H9 (cell line): ENCODE data around the gene FGD6. TPM values are rescaled to one million over a fixed set of nuclear protein-coding genes. Genes with fewer than 3 reads are reported as not detected.

Experiments
- DNase-seq: peaks from one replicate; pipeline ENCODE4 v3.0.0-alpha.2; 2017
- H2AFZ ChIP-seq: one replicate; pipeline ENCODE4 v1.6.1; 2013; ENCODE audit warnings: mild to moderate bottlenecking, low read length, control low read depth, moderate library complexity
- H2AK5ac ChIP-seq: 2 replicates; pipeline ENCODE4 v1.6.1; 2013; ENCODE audit warnings: low read length, control low read depth, mixed read lengths; ENCODE audit not compliant: insufficient read length
- H2BK120ac ChIP-seq: one replicate; pipeline ENCODE4 v1.6.1; 2013; ENCODE audit warnings: low read depth, mild to moderate bottlenecking, low read length, control low read depth, inconsistent platforms; ENCODE audit not compliant: poor library complexity, severe bottlenecking
- H2BK12ac ChIP-seq: 2 replicates; pipeline ENCODE4 v1.6.1; 2013; ENCODE audit warnings: low read length, control low read depth, mixed read lengths, low read depth; ENCODE audit not compliant: insufficient read length
- H2BK15ac ChIP-seq: 2 replicates; pipeline ENCODE4 v1.6.1; 2013; ENCODE audit warnings: low read depth, low read length, control low read depth
- H2BK20ac ChIP-seq: one replicate; pipeline ENCODE4 v1.6.1; 2013; ENCODE audit warnings: low read depth, mild to moderate bottlenecking, low read length, control low read depth, inconsistent platforms; ENCODE audit not compliant: poor library complexity, severe bottlenecking
- H2BK5ac ChIP-seq: 2 replicates; pipeline ENCODE4 v1.6.1; 2013; ENCODE audit warnings: low read length, control low read depth, mixed read lengths; ENCODE audit not compliant: insufficient read length
- H3K14ac ChIP-seq: 2 replicates; pipeline ENCODE4 v1.6.1; 2013; ENCODE audit warnings: low read length, control low read depth; ENCODE audit not compliant: insufficient read depth
- H3K18ac ChIP-seq: 2 replicates; pipeline ENCODE4 v1.6.1; 2013; ENCODE audit warnings: low read depth, mild to moderate bottlenecking, mixed read lengths, low read length, control low read depth; ENCODE audit not compliant: insufficient read length
- H3K23ac ChIP-seq: 2 replicates; pipeline ENCODE4 v1.6.1; 2013; ENCODE audit warnings: low read length, control low read depth, mixed read lengths, low read depth; ENCODE audit not compliant: insufficient read length
- H3K23me2 ChIP-seq: 2 replicates; pipeline ENCODE4 v1.6.1; 2013; ENCODE audit warnings: low read depth, mild to moderate bottlenecking, mixed read lengths, low read length, control low read depth; ENCODE audit not compliant: insufficient read length, poor library complexity, severe bottlenecking
- H3K27ac ChIP-seq: 2 replicates; pipeline ENCODE4 v1.5.1; 2013; ENCODE audit warnings: low read length, control low read depth, mixed read lengths, low read depth; ENCODE audit not compliant: insufficient read length
- H3K27me3 ChIP-seq: 2 replicates; pipeline ENCODE4 v1.6.1; 2013; ENCODE audit warnings: low read length, control low read depth, inconsistent platforms; ENCODE audit not compliant: insufficient read depth
- H3K4ac ChIP-seq: 2 replicates; pipeline ENCODE4 v1.6.1; 2013; ENCODE audit warnings: low read depth, mild to moderate bottlenecking, control low read depth, inconsistent platforms, low read length, moderate library complexity
- H3K4me1 ChIP-seq: 2 replicates; pipeline ENCODE4 v1.6.1; 2013; ENCODE audit warnings: low read length, control low read depth, inconsistent platforms; ENCODE audit not compliant: insufficient read depth
- H3K4me2 ChIP-seq: 2 replicates; pipeline ENCODE4 v1.6.1; 2013; ENCODE audit warnings: low read length, control low read depth, mixed read lengths; ENCODE audit not compliant: insufficient read length, insufficient read depth
- H3K56ac ChIP-seq: 2 replicates; pipeline ENCODE4 v1.6.1; 2013; ENCODE audit warnings: low read depth, mild to moderate bottlenecking, mixed read lengths, low read length, control low read depth; ENCODE audit not compliant: insufficient read length
- H3K79me1 ChIP-seq: 2 replicates; pipeline ENCODE4 v1.6.1; 2013; ENCODE audit warnings: low read depth, mild to moderate bottlenecking, moderate library complexity, low read length, control low read depth, inconsistent platforms; ENCODE audit not compliant: insufficient read depth, poor library complexity, severe bottlenecking
- H3K79me2 ChIP-seq: 2 replicates; pipeline ENCODE4 v1.6.1; 2013; ENCODE audit warnings: low read length, control low read depth, inconsistent platforms; ENCODE audit not compliant: insufficient read depth
- H3K9ac ChIP-seq: 2 replicates; pipeline ENCODE4 v1.6.1; 2013; ENCODE audit warnings: low read length, control low read depth, mixed read lengths; ENCODE audit not compliant: insufficient read length; ENCODE audit errors: extremely low read depth
- H3K9me3 ChIP-seq: one replicate; pipeline ENCODE4 v1.6.1; 2013; ENCODE audit warnings: low read depth, low read length, inconsistent platforms; ENCODE audit not compliant: control insufficient read depth
- H3T11ph ChIP-seq: one replicate; pipeline ENCODE4 v1.6.1; 2013; ENCODE audit warnings: mild to moderate bottlenecking, low read length, control low read depth, inconsistent platforms
- H4K20me1 ChIP-seq: one replicate; pipeline ENCODE4 v1.6.1; 2013; ENCODE audit not compliant: control insufficient read depth, insufficient read length, insufficient read depth
- H4K5ac ChIP-seq: 2 replicates; pipeline ENCODE4 v1.6.1; 2013; ENCODE audit warnings: low read depth, mild to moderate bottlenecking, mixed read lengths, low read length, control low read depth; ENCODE audit not compliant: insufficient read length
- H4K8ac ChIP-seq: replicated peaks from 2 replicates; pipeline ENCODE4 v1.6.1; 2013; ENCODE audit warnings: low read length, control low read depth, mixed read lengths, low read depth; ENCODE audit not compliant: insufficient read length
- H4K91ac ChIP-seq: 2 replicates; pipeline ENCODE4 v1.6.1; 2013; ENCODE audit warnings: low read depth, mild to moderate bottlenecking, moderate library complexity, mixed read lengths, low read length, control low read depth; ENCODE audit not compliant: insufficient read length
- H3K27ac Mint-ChIP-seq, 3 experiments: 2 replicates in 2 of 3; 3 replicates in 1 of 3; pipeline ENCODE4 v1.8.0; 2020 to 2021; ENCODE audit warnings: mixed read lengths in 3 of 3, mild to moderate bottlenecking in 1 of 3, moderate library complexity in 1 of 3
- H3K27me3 Mint-ChIP-seq: 2 replicates; pipeline ENCODE4 v1.8.0; 2021; ENCODE audit warnings: low read depth, mild to moderate bottlenecking, moderate library complexity, mixed read lengths
- H3K36me3 Mint-ChIP-seq, 3 experiments: 2 replicates in 2 of 3; 3 replicates in 1 of 3; pipeline ENCODE4 v1.8.0; 2020 to 2021; ENCODE audit warnings: low read depth in 3 of 3, mixed read lengths in 3 of 3; ENCODE audit not compliant: insufficient read depth in 1 of 3
- H3K4me1 Mint-ChIP-seq, 2 experiments: 2 replicates each; pipeline ENCODE4 v1.8.0; 2020; ENCODE audit warnings: mixed read lengths in 2 of 2
- H3K4me3 Mint-ChIP-seq, 2 experiments: 2 replicates in 1 of 2; 3 replicates in 1 of 2; pipeline ENCODE4 v1.8.0; 2020 to 2021; ENCODE audit warnings: mild to moderate bottlenecking in 2 of 2, mixed read lengths in 2 of 2, moderate library complexity in 1 of 2
- H3K9me3 Mint-ChIP-seq, 2 experiments: 2 replicates in 1 of 2; 3 replicates in 1 of 2; pipeline ENCODE4 v1.8.0; 2020; ENCODE audit warnings: mild to moderate bottlenecking in 2 of 2, mixed read lengths in 2 of 2, moderate library complexity in 1 of 2
- CTCF ChIP-seq: fragments of 200-600 bp; sonication (generic); conservative IDR thresholded peaks from 3 replicates; pipeline ENCODE4 v1.8.0; 2021; ENCODE audit warnings: antibody characterized with exemption, mild to moderate bottlenecking
- WGBS: extraction: QIAGEN DNeasy Blood & Tissue Kit; methylation state at CpG from one replicate; pipeline ENCODE4 v1.1.7; 2013; ENCODE audit warnings: missing lambda C conversion rate, low lambda C conversion rate, mixed read lengths; ENCODE audit not compliant: insufficient read length; ENCODE audit errors: extremely low coverage; 5-methylcytosine and 5-hydroxymethylcytosine counted together
- total RNA-seq: library from RNA; stranded (reverse); gene quantifications from 2 replicates; pipeline ENCODE4 v1.2.1, GENCODE V29; 2021

The FGD6 gene
- total RNA-seq, 1 experiment from 2014 or later = 39.5 TPM

- H3K9me3 ChIP-seq = no peaks in the 10 kb centered on the region
- H2AK5ac ChIP-seq = no peak overlapping the region
- H3K4me1 Mint-ChIP-seq = peaks cover 30 to 33% of the 10 kb centered on the region in 2 experiments
- H3K79me1 ChIP-seq = no peaks in the 10 kb centered on the region
- H2BK20ac ChIP-seq = no peak overlapping the region
- H2BK12ac ChIP-seq = no peak overlapping the region
- no peaks in the 10 kb centered on the region for H3K79me2 ChIP-seq
- H3K27me3 Mint-ChIP-seq = no peaks in the 10 kb centered on the region
- no peak overlapping the region for H4K8ac ChIP-seq
- H3K27me3 ChIP-seq = no peaks in the 10 kb centered on the region
- no peak overlapping the region for H2BK15ac ChIP-seq
- H2AFZ ChIP-seq = no peak overlapping the region
- no peak overlapping the region for H3T11ph ChIP-seq
- peaks cover 12 to 44% (median 40%) of the 10 kb centered on the region in 3 experiments; a peak in 6 of 7 replicates for H3K36me3 Mint-ChIP-seq
- H4K20me1 ChIP-seq = no peaks in the 10 kb centered on the region
- peak; percentile 50 for DNase-seq
- no peaks in the 10 kb centered on the region for H3K23me2 ChIP-seq
- H2BK120ac ChIP-seq = no peak overlapping the region
- H3K4ac ChIP-seq = no peak overlapping the region
- H3K27ac Mint-ChIP-seq = peak overlapping the region in 2 of 3 experiments; percentile 85 to 89; a peak in 4 of 7 replicates
- H4K91ac ChIP-seq = no peak overlapping the region
- no peak overlapping the region for H3K9ac ChIP-seq
- no peak overlapping the region for H2BK5ac ChIP-seq
- TF ChIP-seq CTCF = no peak
- no peak overlapping the region for H3K27ac ChIP-seq
- no peak overlapping the region; a peak in 1 of 5 replicates for H3K4me3 Mint-ChIP-seq
- H3K18ac ChIP-seq = no peak overlapping the region
- H4K5ac ChIP-seq = no peak overlapping the region
- no peak overlapping the region for H3K14ac ChIP-seq
- H3K4me2 ChIP-seq = no peak overlapping the region
- no CpG with 5 or more reads among the region's 3 CpGs for WGBS
- no peak overlapping the region for H3K56ac ChIP-seq
- peaks cover 2% of the 10 kb centered on the region; the same call in 1 of the 2 replicates for H3K4me1 ChIP-seq
- H3K9me3 Mint-ChIP-seq = no peaks in the 10 kb centered on the region
- H3K23ac ChIP-seq = no peak overlapping the region
Observed at GRCh38 chr12:95114766-95115405, 102.4 kb downstream of the FGD6 start.
